Fibroblast of pulmonary artery (primary cell): Measurements from ENCODE around the gene ZNRF4.
"Not testable (repeated sequence)": the region's sequence is repeated elsewhere in the genome, so short reads cannot be mapped to it uniquely, and the experiment has no call there.

Experiments
- DNase-seq: peaks from one replicate; pipeline ENCODE4 v3.0.0-alpha.2; 2010; ENCODE audit warnings: low read depth
- H3K4me3 ChIP-seq: replicated peaks from 2 replicates; pipeline ENCODE4 v1.5.1; 2011; ENCODE audit warnings: low read depth, mild to moderate bottlenecking, control low read depth, low read length, moderate library complexity
- TF ChIP-seq, protein P1 (sequence below): IDR thresholded peaks from 2 replicates; pipeline ENCODE4 v1.5.1; 2011; ENCODE audit warnings: mild to moderate bottlenecking, control low read depth, low read length, inconsistent platforms; ENCODE audit errors: missing control alignments

Gene ZNRF4

DNA sequence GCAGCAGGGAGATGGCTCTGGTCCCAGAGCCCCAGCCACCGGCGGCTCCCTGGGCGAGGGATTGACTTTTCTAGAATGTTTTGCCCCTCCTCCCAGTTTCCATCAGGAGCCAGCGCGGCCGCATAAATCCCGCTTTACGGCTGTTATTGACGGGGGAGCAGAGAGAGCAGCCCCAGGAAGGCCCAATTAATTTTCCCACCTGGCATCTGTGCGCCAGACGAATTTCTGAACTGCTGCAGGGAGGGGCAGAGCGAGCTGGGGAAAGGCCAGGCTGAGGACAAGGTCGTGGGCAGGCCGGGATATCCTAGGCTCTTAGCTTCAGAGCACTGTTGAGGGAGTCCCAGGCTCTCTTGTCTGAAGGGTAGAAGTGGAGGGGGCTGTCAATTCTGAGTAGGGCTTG lies 24.7 kb downstream of the ZNRF4 start:
- DNase-seq: no peak
- TF ChIP-seq, protein P1, sequence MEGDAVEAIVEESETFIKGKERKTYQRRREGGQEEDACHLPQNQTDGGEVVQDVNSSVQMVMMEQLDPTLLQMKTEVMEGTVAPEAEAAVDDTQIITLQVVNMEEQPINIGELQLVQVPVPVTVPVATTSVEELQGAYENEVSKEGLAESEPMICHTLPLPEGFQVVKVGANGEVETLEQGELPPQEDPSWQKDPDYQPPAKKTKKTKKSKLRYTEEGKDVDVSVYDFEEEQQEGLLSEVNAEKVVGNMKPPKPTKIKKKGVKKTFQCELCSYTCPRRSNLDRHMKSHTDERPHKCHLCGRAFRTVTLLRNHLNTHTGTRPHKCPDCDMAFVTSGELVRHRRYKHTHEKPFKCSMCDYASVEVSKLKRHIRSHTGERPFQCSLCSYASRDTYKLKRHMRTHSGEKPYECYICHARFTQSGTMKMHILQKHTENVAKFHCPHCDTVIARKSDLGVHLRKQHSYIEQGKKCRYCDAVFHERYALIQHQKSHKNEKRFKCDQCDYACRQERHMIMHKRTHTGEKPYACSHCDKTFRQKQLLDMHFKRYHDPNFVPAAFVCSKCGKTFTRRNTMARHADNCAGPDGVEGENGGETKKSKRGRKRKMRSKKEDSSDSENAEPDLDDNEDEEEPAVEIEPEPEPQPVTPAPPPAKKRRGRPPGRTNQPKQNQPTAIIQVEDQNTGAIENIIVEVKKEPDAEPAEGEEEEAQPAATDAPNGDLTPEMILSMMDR: no peak
- no peak overlapping the region for H3K4me3 ChIP-seq

DNA sequence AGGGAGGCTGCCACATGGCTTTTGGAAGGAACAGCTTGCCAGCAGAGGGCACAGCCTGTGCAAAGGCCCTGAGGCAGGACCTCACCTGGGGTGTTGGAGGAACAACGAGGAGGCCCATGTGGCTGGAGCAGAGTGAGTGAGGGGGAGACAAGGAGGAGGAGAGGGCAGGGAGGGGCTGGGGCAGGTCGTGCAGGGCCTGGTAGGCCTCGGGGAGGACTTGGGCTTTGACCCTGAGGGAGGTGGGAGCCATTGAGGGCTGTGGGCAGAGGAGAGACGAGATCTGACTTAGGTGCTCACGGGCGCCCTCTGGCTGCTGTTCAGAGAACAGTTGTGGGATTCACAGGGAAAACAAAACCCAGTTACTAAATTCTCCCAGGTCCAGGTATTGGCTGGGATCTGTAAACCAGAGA lies 25.2 kb downstream of the ZNRF4 start:
- peak; percentile 29 for DNase-seq
- no peak overlapping the region for H3K4me3 ChIP-seq
- TF ChIP-seq, protein P1: peak; percentile 48

DNA sequence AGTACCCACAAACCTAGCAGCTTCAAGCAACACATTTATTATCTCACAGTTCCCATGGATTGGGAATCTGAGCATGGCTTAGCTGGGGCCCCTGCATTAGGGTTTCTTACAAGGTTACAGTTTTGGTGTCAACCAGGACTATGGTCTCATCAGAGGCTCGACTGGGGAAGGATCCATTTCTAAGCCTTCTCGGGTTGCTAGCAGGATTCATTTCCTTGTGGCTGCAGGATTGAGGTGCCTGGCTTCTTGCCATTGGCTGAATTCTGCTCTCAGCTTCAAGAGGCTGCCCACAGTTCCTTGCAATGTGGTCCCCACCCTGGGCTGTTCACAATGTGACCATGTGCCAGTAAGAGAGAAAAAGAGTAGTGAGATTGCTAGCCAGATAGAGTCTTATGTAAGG lies 26.7 kb downstream of the ZNRF4 start:
- TF ChIP-seq, protein P1: no peak
- H3K4me3 ChIP-seq: no peak overlapping the region
- no peak for DNase-seq

DNA sequence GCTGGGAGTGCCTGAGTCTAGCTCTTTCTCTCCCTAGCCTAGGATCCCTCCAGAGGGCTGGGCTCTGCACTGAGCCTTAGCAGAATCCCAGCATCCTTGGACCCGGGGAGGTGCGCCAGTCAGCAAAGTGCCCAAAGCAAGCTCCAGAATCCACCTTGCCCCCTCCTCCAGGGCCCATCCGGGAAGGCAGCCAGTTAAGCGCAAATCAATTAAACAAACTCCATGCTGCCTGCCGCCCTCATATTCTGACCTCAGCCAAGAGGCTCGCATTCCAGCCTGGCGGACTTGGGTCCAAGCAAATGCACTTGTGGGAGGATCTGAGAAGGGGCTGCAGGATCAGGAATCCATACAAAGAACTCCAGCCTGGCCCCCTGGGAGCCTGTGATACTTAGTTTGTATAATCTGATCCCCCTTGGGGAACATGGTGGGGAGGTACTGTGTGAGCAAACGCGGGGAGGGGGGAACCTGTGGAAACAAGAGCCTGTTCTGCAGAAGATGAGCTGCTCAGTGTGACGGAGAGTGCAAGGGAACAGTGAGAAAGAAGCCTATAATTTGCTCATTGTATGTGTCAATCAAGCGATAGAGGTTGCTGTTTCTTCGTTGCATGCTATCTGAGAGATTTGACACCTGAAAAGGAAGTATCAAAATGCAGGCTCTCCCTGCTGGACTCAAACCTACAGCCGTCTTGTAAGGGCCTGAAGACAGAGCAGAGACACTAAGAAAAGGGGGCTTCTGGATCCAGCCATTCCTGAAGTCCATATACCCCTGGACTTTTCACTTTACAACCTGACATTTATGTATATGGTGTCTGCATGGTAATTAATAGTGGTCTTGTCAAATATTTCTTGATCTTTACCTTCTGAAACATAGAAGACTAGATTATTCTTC lies 29.4 kb downstream of the ZNRF4 start:
- DNase-seq: no peak
- no peak overlapping the region for H3K4me3 ChIP-seq
- TF ChIP-seq, protein P1: no peak

DNA sequence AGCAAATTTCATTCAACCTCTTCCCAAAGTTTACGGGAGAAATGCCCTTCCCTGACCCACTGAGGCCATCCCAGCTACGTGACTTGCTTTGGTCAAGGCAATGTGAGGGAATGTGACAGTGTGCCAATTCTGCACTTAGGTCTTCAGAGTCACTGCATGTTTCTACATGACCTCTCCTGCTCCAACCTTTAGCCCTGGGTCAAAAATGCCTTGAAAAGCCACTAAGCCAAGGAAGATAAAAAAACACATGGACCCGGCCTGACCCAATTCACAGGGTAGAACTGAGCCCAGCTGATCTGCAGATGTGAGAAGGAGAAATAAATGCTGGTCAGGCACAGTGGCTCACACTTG lies 30.0 kb downstream of the ZNRF4 start:
- TF ChIP-seq, protein P1: no peak
- H3K4me3 ChIP-seq: no peak overlapping the region
- DNase-seq: no peak

DNA sequence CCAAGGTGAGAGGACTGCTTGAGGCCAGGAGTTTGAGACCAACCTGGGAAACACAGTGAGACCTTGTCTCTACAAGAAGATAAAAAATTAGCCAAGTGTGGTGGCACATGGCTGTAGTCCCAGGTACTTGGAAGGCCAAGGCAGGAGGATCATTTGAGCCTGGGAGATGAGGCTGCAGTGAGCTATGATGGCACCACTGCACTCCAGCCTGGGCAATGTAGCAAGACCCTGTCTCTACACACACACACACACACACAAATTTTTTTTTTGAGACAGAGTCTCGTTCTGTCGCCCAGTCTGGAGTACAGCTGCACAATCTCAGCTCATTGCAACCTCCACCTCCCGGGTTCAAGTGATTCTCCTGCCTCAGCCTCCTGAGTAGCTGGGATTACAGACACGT lies 30.4 kb downstream of the ZNRF4 start:
- not testable (repeated sequence) for H3K4me3 ChIP-seq, DNase-seq

DNA sequence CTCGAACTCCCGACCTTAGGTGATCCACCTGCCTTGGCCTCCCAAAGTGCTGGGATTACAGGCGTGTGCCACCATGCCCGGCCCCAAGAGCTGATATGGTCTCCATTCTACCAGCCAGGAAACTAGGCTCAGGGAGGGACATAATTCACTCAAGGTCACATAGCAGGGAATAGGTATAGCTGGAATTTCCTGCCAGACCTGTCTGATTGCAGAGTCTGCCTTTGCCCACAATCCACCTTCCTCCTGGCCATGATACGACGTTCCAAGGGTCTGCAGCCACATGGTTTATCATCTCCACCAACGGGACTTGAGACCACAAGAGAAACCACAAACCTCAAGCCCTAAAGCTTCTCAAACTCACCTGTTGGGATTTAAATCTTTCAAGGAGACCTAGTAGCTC lies 32.0 kb downstream of the ZNRF4 start:
- no peak for DNase-seq
- TF ChIP-seq, protein P1: no peak

More for the DNA sequence above, 32.0 kb downstream of the ZNRF4 start:
- H3K4me3 ChIP-seq: no peak overlapping the region
